ENCODE results near the gene VAV1.

- TF ChIP-seq CTCF (IDR thresholded peaks at IDR 0.05) (no peak), POLR2A (IDR thresholded peaks at IDR 0.05) (no peak), EP300 (IDR thresholded peaks at IDR 0.05) (no peak)
Measured at GRCh38 chr19:6828698-6829633, 56.5 kb downstream of the VAV1 start.

All from tibial nerve (tissue), 4 donors.